Progenitor cell of endocrine pancreas (in vitro differentiated cells): ENCODE measurements around the gene SOCS7. TPM values are rescaled to one million over a fixed set of nuclear protein-coding genes. Genes with fewer than 3 reads are reported as not detected.
A peak's percentile ranks its signal among the peaks of the same experiment; 100 is the strongest.

ENCODE experiments used
- DNase-seq: peaks from one replicate; pipeline ENCODE4 v3.0.0; 2021; ENCODE audit warnings: low spot score; ENCODE audit not compliant: unreplicated experiment
- H3K27ac Mint-ChIP-seq: 2 replicates; pipeline ENCODE4 v1.8.0; 2021; ENCODE audit warnings: mild to moderate bottlenecking, moderate library complexity, mixed read lengths
- H3K27me3 Mint-ChIP-seq: 2 replicates; pipeline ENCODE4 v1.8.0; 2021; ENCODE audit warnings: mixed read lengths
- H3K36me3 Mint-ChIP-seq: 2 replicates; pipeline ENCODE4 v1.8.0; 2022; ENCODE audit warnings: mixed read lengths; ENCODE audit not compliant: insufficient read depth
- H3K4me1 Mint-ChIP-seq: 2 replicates; pipeline ENCODE4 v1.8.0; 2021; ENCODE audit warnings: low read depth, mixed read lengths
- H3K4me3 Mint-ChIP-seq: 2 replicates; pipeline ENCODE4 v1.8.0; 2021; ENCODE audit warnings: low read depth, mild to moderate bottlenecking, moderate library complexity, mixed read lengths
- H3K9me3 Mint-ChIP-seq: 2 replicates; pipeline ENCODE4 v1.8.0; 2021; ENCODE audit warnings: low read depth, mixed read lengths
- long read RNA-seq: library from polyadenylated mRNA; unstranded; transcript quantifications from one replicate; pipeline ENCODE4 v2.0.0, GENCODE V29; 2020
- total RNA-seq: library from RNA; stranded (reverse); gene quantifications from 2 replicates; pipeline ENCODE4 v1.2.1, GENCODE V29; 2021
- TF ChIP-seq, protein P1 (sequence below): fragments of 200-600 bp; sonication (generic); IDR thresholded peaks from one replicate; pipeline ENCODE4 v1.5.0; 2021; ENCODE audit warnings: antibody characterized with exemption, mild to moderate bottlenecking; ENCODE audit not compliant: unreplicated experiment

SOCS7 gene, protein sequence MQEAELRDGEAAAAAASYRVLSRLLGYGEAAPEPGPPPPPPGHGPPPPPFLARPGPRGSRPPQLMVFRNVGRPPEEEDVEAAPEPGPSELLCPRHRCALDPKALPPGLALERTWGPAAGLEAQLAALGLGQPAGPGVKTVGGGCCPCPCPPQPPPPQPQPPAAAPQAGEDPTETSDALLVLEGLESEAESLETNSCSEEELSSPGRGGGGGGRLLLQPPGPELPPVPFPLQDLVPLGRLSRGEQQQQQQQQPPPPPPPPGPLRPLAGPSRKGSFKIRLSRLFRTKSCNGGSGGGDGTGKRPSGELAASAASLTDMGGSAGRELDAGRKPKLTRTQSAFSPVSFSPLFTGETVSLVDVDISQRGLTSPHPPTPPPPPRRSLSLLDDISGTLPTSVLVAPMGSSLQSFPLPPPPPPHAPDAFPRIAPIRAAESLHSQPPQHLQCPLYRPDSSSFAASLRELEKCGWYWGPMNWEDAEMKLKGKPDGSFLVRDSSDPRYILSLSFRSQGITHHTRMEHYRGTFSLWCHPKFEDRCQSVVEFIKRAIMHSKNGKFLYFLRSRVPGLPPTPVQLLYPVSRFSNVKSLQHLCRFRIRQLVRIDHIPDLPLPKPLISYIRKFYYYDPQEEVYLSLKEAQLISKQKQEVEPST
- 31.3 and 31.6 TPM in 2 replicates for total RNA-seq
- long read RNA-seq, partial matches to known transcripts = 1 of 9 reads
- long read RNA-seq, other reads (novel, unspliced or antisense) = 8 of 9 reads

- Mint-ChIP-seq H3K4me1 (peaks cover 22% of the 10 kb centered on the region), H3K4me3 (peak within 1 kb of the TSS; percentile 79), H3K27me3 (no peaks in the 10 kb centered on the region), H3K9me3 (no peaks in the 10 kb centered on the region), H3K36me3 (no peaks in the 10 kb centered on the region), H3K27ac (peak within 1 kb of the TSS; percentile 94)
- peak; percentile 87 for DNase-seq
- TF ChIP-seq, protein P1, sequence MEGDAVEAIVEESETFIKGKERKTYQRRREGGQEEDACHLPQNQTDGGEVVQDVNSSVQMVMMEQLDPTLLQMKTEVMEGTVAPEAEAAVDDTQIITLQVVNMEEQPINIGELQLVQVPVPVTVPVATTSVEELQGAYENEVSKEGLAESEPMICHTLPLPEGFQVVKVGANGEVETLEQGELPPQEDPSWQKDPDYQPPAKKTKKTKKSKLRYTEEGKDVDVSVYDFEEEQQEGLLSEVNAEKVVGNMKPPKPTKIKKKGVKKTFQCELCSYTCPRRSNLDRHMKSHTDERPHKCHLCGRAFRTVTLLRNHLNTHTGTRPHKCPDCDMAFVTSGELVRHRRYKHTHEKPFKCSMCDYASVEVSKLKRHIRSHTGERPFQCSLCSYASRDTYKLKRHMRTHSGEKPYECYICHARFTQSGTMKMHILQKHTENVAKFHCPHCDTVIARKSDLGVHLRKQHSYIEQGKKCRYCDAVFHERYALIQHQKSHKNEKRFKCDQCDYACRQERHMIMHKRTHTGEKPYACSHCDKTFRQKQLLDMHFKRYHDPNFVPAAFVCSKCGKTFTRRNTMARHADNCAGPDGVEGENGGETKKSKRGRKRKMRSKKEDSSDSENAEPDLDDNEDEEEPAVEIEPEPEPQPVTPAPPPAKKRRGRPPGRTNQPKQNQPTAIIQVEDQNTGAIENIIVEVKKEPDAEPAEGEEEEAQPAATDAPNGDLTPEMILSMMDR = no peak
Measured at GRCh38 chr17:38351412-38352222, at the start of gene SOCS7. Gene SOCS7, plus strand, starts transcription at chr17:38351844. Its CDS starts 209 bp downstream, at chr17:38352053.

DNA sequence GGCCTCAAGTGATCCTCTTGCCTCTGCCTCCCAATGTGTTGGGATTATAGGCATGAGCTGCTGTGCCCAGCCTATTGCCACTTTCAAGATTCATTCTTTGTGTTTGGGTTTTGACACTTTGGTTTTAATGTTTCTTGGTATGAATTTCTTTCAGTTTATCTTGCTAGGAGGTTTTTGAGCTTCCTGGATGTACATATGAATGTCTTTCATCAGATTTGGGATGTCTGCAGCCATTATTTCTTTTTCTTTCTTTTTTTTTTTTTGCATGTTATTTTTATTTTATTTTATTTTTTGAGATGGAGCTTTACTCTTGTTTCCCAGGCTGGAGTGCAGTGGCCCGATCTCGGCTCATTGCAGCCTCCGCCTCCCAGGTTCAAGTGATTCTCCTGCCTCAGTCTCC, 36.1 kb upstream of the SOCS7 start:
- no peak for DNase-seq
- H3K9me3 Mint-ChIP-seq = no peaks in the 10 kb centered on the region
- TF ChIP-seq, protein P1 = no peak
- H3K27me3 Mint-ChIP-seq = no peaks in the 10 kb centered on the region
- H3K4me3 Mint-ChIP-seq = no peak overlapping the region
- H3K36me3 Mint-ChIP-seq = peaks cover 18% of the 10 kb centered on the region
- H3K4me1 Mint-ChIP-seq = no peaks in the 10 kb centered on the region
- no peak overlapping the region for H3K27ac Mint-ChIP-seq

DNA sequence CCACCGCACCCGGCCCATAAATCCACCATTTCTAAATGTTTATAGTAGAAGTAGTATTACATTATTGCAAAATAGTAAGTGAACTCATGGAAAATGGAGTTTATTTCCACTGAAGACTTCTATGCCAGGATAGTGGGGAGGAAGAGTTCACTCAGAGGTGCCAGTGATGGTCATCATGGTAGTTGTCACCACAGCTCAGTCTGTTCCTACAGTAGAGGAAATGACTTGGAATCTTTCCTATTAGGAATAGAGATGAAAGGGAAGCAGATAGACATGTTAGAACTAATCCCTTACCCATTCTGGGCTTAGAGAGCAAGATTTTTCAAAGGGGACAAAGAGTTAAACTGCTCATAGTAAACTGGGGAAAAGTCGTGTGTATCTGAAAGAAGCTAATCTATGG, 34.6 kb upstream of the SOCS7 start:
- DNase-seq = no peak
- H3K27ac Mint-ChIP-seq = peak overlapping the region; percentile 52

DNA sequence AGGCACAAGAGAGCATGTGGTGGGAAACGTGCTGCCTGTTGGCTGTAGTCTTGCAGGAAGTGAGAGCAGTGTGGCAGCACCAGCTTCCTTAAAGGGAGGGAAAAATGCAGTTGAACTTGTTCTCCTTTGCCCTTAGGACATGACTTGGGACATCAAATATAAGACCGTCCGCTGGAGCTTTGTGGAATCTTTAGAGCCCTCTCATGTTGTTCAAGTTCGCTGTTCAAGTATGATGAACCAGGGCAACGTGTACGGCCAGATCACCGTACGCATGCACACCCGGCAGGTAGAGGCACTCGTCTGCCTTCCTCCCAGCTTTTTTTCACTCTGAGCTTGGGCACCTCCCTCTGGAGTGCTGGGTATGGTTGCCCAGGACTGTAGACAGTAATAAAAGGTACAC, 31.2 kb upstream of the SOCS7 start:
- TF ChIP-seq, protein P1 = no peak
- H3K27ac Mint-ChIP-seq = no peak overlapping the region
- no peaks in the 10 kb centered on the region for H3K27me3 Mint-ChIP-seq
- H3K9me3 Mint-ChIP-seq = no peaks in the 10 kb centered on the region
- no peak for DNase-seq
- H3K36me3 Mint-ChIP-seq = peaks cover 23% of the 10 kb centered on the region
- H3K4me3 Mint-ChIP-seq = no peak overlapping the region
- peaks cover 15% of the 10 kb centered on the region for H3K4me1 Mint-ChIP-seq

More for the DNA sequence above, 34.6 kb upstream of the SOCS7 start:
- no peak overlapping the region for H3K4me3 Mint-ChIP-seq
- H3K4me1 Mint-ChIP-seq = no peaks in the 10 kb centered on the region
- TF ChIP-seq, protein P1 = no peak
- H3K36me3 Mint-ChIP-seq = peaks cover 22% of the 10 kb centered on the region
- H3K27me3 Mint-ChIP-seq = no peaks in the 10 kb centered on the region
- no peaks in the 10 kb centered on the region for H3K9me3 Mint-ChIP-seq
